Measurements from ENCODE around the gene ROR2.

GRCh38 chr9:91914937-91915336, 35.1 kb downstream of the ROR2 start:
- TF ChIP-seq CTCF (IDR thresholded peaks at IDR 0.05) (no peak), POLR2A (IDR thresholded peaks at IDR 0.05) (no peak)

Data from uterus (tissue), 2 donors.